NCI-H2196 treated with DMSO at 0.1 percent for 48 hours (cell line): ENCODE data around the gene FUZ.

Experiments used
- DNase-seq: peaks from one replicate; lab custom pipeline; 2025; ENCODE audit not compliant: unreplicated experiment; lab: John Stamatoyannopoulos, UW

Gene FUZ

DNA sequence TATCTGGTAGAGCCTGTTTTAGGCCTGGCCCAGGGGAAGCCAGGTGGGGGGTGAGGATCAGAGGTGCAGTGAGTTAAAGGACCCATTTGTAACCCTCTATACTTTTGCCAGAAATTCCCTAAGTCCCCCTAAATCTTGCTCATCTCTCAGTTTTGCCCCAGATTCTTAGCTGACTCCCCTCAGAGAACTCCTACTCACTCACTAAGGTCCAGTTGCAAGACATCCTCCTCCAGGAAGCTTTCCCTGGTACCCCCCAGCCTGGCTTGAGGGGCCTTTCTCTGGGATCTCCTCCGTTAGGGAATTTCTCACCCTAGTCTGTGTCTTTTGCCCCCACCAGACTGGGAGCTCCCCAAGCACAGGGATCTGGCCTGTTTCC is 51.9 kb downstream of the FUZ start:
- no peak for DNase-seq

DNA sequence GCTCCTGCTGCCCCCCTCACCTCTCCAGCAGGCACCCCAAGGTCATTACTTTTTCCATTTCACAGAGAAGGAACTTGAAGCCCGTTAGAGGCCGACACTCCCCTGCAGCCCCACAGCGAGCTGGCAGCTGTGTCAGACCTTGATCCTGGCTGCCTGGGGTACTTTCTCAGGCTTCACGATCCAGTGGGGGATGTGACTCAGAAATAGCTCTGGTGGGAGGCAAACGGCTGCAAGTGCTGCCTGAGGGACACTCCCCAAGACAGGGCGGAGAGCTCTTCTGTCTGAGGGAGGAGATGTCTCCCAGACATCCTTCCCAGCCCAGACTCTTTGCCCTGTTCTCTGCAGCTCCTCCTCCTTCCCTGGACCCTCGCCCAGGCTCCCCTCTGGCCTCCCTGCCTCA is 54.8 kb downstream of the FUZ start:
- no peak for DNase-seq
